Activated T-helper 9 cell treated with anti-CD3 and anti-CD28 coated beads, Interleukin-2, amount 50 U/mL, for 16 hours (primary cell): ENCODE results near the gene RAG1.

ENCODE experiments used
- DNase-seq: peaks from one replicate; pipeline ENCODE4 v3.0.0-alpha.2; 2020; ENCODE audit warnings: low read depth

Gene RAG1

GRCh38 chr11:36628141-36628540 lies 60.3 kb downstream of the RAG1 start:
- DNase-seq = no peak

DNA sequence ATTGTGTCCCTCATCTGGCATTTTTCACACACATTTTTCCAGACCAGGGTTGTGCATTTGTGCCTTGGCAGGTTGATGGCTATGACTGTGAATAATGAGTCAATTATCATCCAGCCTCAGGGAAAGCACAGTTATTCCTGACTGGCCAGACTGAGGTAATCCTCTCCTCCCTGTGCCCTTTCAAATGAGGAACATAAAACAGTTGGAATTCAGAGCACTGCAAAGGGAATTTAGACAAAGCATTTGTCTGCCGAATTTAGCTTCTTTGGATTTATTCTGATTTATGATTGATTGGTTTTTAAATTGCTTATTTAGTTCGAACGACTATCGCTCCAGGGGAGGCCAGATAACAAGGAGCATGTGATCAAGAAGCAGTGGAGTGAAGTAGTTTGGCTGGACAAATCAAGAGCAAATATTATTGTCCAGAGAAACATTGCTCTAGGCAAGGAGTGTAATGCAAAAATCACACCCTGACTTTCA lies 61.0 kb downstream of the RAG1 start:
- no peak for DNase-seq
